SK-N-SH treated with all-trans-retinoic acid at 6 μM for 48 hours (cell line): ENCODE results near the gene CCN2.
"Not testable (repeated sequence)": the region's sequence is repeated elsewhere in the genome, so short reads cannot be mapped to it uniquely, and the experiment has no call there.

Source experiments
- ATAC-seq: fragments of 200-7000 bp; cut with Tn5 transposase; 3 replicates; pipeline ENCODE4 v1.9.1; 2020; ENCODE audit warnings: mild to moderate bottlenecking, moderate library complexity
- ARNTL ChIP-seq: fragments of 450-650 bp; formaldehyde crosslinking; IDR thresholded peaks from 2 replicates; pipeline ENCODE4 v1.5.0; 2020; ENCODE audit warnings: low read depth, mild to moderate bottlenecking, moderate library complexity, borderline replicate concordance
- CREB5 ChIP-seq: fragments of 250-450 bp; sonication (Bioruptor Pico); IDR thresholded peaks from 2 replicates; pipeline ENCODE4 v1.5.1; 2020; ENCODE audit warnings: low read depth, mild to moderate bottlenecking, moderate library complexity
- CSDC2 ChIP-seq: fragments of 250-450 bp; sonication (Bioruptor Pico); IDR thresholded peaks from 2 replicates; pipeline ENCODE4 v1.5.0; 2020; ENCODE audit warnings: mild to moderate bottlenecking, moderate library complexity
- ESRRG ChIP-seq: fragments of 250-450 bp; sonication (Bioruptor Pico); IDR thresholded peaks from 2 replicates; pipeline ENCODE4 v1.6.1; 2021; ENCODE audit warnings: mild to moderate bottlenecking
- ISL1 ChIP-seq: fragments of 250-450 bp; sonication (Bioruptor Pico); IDR thresholded peaks from 2 replicates; pipeline ENCODE4 v2.1.2; 2022; ENCODE audit warnings: mild to moderate bottlenecking, moderate library complexity
- OSR1 ChIP-seq: fragments of 250-450 bp; sonication (Bioruptor Pico); IDR thresholded peaks from 2 replicates; pipeline ENCODE4 v1.8.0; 2022; ENCODE audit warnings: moderate library complexity, mild to moderate bottlenecking, inconsistent platforms
- PATZ1 ChIP-seq: fragments of 250-450 bp; sonication (Bioruptor Pico); IDR thresholded peaks from 2 replicates; pipeline ENCODE4 v1.8.0; 2020; ENCODE audit warnings: mild to moderate bottlenecking, moderate library complexity, borderline replicate concordance
- POU6F1 ChIP-seq: fragments of 250-450 bp; sonication (Bioruptor Pico); IDR thresholded peaks from 2 replicates; pipeline ENCODE4 v1.8.0; 2021; ENCODE audit warnings: low read depth, mild to moderate bottlenecking, moderate library complexity, borderline replicate concordance
- PPARA ChIP-seq: fragments of 250-450 bp; sonication (Bioruptor Pico); IDR thresholded peaks from 2 replicates; pipeline ENCODE4 v1.5.0; 2020; ENCODE audit warnings: mild to moderate bottlenecking, borderline replicate concordance
- RARB ChIP-seq: fragments of 250-450 bp; sonication (Bioruptor Pico); IDR thresholded peaks from 2 replicates; pipeline ENCODE4 v1.8.0; 2021; ENCODE audit warnings: mild to moderate bottlenecking, moderate library complexity
- SNAI2 ChIP-seq: fragments of 250-450 bp; sonication (Bioruptor Pico); IDR thresholded peaks from 2 replicates; pipeline ENCODE4 v1.5.0; 2020; ENCODE audit warnings: mild to moderate bottlenecking, moderate library complexity
- TCF4 ChIP-seq: fragments of 250-450 bp; sonication (Bioruptor Pico); IDR thresholded peaks from 2 replicates; pipeline ENCODE4 v1.8.0; 2021; ENCODE audit warnings: mild to moderate bottlenecking, moderate library complexity, borderline replicate concordance
- TOX ChIP-seq: fragments of 250-450 bp; sonication (Bioruptor Pico); IDR thresholded peaks from 2 replicates; pipeline ENCODE4 v1.8.0; 2021; ENCODE audit warnings: mild to moderate bottlenecking, moderate library complexity, borderline replicate concordance
- TSHZ2 ChIP-seq: fragments of 250-450 bp; sonication (Bioruptor Pico); IDR thresholded peaks from 2 replicates; pipeline ENCODE4 v1.5.0; 2020; ENCODE audit warnings: mild to moderate bottlenecking, moderate library complexity
- ZC3H10 ChIP-seq: fragments of 250-450 bp; sonication (Bioruptor Pico); IDR thresholded peaks from 2 replicates; pipeline ENCODE4 v1.5.1; 2021; ENCODE audit warnings: mild to moderate bottlenecking, moderate library complexity
- ZFP3 ChIP-seq: fragments of 250-450 bp; sonication (Bioruptor Pico); IDR thresholded peaks from 2 replicates; pipeline ENCODE4 v1.5.0; 2020; ENCODE audit warnings: mild to moderate bottlenecking, moderate library complexity
- ZNF70 ChIP-seq: fragments of 450-650 bp; formaldehyde crosslinking; IDR thresholded peaks from 2 replicates; pipeline ENCODE4 v1.5.0; 2020; ENCODE audit warnings: mild to moderate bottlenecking, moderate library complexity
- ZNF8 ChIP-seq: fragments of 450-650 bp; formaldehyde crosslinking; IDR thresholded peaks from 2 replicates; pipeline ENCODE4 v1.5.0; 2020; ENCODE audit warnings: mild to moderate bottlenecking, moderate library complexity

The CCN2 gene

GRCh38 chr6:131917763-131918649 lies 33.2 kb downstream of the CCN2 start:
- no peak for ATAC-seq
- TF ChIP-seq CSDC2 (CRISPR knock-in tag) = no peak
- TF ChIP-seq SNAI2 = no peak
- TF ChIP-seq, all 23 proteins: peak for 0

- no peak for TF ChIP-seq ARNTL (CRISPR knock-in tag)
- no peak for TF ChIP-seq ZC3H10
- TF ChIP-seq ZNF70 (CRISPR knock-in tag) = no peak
- TF ChIP-seq TSHZ2 (CRISPR knock-in tag) = no peak
- no peak for TF ChIP-seq SNAI2
- no peak for ATAC-seq
Measured at GRCh38 chr6:131917318-131917717, 33.9 kb downstream of the CCN2 start.

GRCh38 chr6:131916847-131917246 lies 34.3 kb downstream of the CCN2 start:
- ATAC-seq = no peak
- TF ChIP-seq SNAI2 = no peak
- no peak for TF ChIP-seq ISL1 (CRISPR knock-in tag)
- TF ChIP-seq ESRRG (CRISPR knock-in tag) = no peak
- TF ChIP-seq POU6F1 (CRISPR knock-in tag) = no peak
- TF ChIP-seq OSR1 (CRISPR knock-in tag) = no peak
- TF ChIP-seq TCF4 (CRISPR knock-in tag) = no peak
- no peak for TF ChIP-seq CSDC2 (CRISPR knock-in tag)
- no peak for TF ChIP-seq PATZ1
- TF ChIP-seq ZNF8 (CRISPR knock-in tag) = no peak
- no peak for TF ChIP-seq ZNF70 (CRISPR knock-in tag)
- TF ChIP-seq PPARA (CRISPR knock-in tag) = no peak
- no peak for TF ChIP-seq ZFP3 (CRISPR knock-in tag)
- TF ChIP-seq TSHZ2 (CRISPR knock-in tag) = no peak
- TF ChIP-seq RARB (CRISPR knock-in tag) = no peak
- TF ChIP-seq TOX (CRISPR knock-in tag) = no peak
- no peak for TF ChIP-seq CREB5 (CRISPR knock-in tag)
- TF ChIP-seq ARNTL (CRISPR knock-in tag) = no peak

- ATAC-seq = not testable (repeated sequence)
Measured at GRCh38 chr6:131916091-131916796, 34.9 kb downstream of the CCN2 start.
